CD4-positive, alpha-beta T cell treated with Interleukin-6 for 4 hours (primary cell): Measurements from ENCODE around the gene KCNK7.

ENCODE experiments used
- DNase-seq: peaks from one replicate; pipeline ENCODE4 v3.0.0-alpha.2; 2020; ENCODE audit warnings: mixed read lengths

The KCNK7 gene

DNA sequence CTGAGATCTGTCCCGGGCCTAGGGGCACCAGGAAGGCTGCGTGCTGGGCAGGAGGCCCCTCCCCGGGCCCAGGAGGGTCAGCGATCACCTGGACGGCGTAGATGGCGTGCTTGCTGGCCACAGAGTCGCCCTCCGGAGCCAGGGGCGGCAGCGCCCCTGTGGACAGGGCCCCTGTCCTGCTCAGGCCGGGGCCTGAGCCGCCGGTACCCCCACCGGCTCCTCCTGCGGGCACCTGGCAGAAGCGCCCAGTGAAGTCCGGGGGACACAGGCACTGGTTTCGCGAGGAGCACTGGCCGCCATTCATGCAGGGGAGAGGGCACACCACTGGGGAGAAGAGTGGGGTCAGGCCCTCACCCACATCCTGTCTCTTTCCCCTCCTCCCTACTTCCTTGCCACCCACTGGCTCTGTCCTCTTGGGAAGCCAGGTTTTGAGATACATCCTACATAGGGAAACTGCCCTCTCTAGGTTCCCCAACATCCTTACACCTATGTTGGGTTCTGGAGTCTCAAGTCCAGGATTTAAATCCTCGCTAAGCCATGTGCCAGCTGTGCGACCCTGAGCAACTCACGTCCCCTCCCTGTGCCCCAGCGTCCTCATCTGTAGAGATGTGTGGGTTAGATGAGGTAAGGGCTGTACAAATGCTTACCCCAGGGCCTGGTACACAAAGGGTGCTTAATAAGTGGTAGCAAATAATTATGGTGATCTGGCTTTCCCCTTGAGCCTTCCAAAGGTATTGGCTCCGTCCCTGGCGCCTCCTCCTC is 41.4 kb downstream of the KCNK7 start:
- DNase-seq, result peak; percentile 30

DNA sequence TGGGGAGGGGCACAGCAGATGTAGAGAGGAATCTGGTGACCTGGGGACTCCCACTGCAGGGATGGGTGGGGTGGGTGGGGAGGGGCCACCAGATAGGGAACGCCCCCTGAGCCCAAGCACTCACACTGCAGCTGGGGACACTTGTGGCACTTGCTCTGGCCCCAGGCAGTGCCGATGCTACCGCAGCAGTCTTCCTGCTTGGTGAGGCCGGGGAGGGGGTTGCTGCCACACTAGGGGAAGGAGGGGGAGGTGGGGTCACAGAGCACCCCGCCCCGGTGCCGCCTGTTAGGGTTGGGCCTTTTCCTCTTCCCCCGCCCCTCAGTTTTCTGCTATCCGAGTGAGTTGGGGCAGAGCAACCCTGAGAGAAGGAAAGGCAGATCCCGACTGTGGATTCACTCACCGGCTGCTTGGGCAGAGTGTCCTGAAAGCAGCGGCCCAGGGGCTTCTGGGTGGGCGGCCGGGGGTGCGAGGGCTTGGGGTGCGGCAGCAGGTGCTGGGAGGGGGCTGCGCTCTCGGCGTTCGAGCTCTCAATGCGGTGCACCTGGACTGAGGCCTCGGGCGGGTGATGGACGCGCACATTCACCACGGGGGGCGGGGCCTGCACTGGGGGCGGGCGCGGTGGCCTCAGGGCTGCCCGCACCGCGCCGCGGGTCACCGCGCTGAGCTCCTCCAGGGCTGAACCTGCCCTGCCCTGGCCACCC is 42.1 kb downstream of the KCNK7 start:
- peak; percentile 91 for DNase-seq

DNA sequence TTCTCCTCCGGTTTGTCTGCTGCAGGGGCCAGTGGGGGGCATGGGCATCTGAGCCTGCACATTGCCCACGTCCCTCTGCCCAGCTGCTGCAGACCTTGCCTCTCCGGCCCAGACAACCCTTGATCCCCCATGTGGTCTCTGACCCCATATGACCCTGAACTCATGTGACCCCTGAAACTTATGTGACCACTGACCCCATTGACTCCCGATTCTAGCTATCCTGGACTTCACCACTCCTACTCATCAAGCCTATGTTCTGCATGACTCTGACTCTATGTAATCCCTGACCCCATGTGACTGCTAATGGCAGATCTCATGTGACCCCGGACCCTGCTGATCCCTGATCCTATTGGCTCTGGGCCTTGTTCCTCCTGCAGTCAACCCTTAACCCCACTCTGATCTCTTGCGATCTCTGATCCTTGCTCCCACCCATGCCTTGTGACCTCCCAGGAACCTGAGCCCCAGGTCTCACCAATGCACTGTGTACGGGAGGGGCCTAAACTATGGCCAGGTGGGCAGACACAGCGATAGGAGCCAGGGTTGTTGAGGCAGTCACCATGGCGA is 43.1 kb downstream of the KCNK7 start:
- DNase-seq, result no peak

DNA sequence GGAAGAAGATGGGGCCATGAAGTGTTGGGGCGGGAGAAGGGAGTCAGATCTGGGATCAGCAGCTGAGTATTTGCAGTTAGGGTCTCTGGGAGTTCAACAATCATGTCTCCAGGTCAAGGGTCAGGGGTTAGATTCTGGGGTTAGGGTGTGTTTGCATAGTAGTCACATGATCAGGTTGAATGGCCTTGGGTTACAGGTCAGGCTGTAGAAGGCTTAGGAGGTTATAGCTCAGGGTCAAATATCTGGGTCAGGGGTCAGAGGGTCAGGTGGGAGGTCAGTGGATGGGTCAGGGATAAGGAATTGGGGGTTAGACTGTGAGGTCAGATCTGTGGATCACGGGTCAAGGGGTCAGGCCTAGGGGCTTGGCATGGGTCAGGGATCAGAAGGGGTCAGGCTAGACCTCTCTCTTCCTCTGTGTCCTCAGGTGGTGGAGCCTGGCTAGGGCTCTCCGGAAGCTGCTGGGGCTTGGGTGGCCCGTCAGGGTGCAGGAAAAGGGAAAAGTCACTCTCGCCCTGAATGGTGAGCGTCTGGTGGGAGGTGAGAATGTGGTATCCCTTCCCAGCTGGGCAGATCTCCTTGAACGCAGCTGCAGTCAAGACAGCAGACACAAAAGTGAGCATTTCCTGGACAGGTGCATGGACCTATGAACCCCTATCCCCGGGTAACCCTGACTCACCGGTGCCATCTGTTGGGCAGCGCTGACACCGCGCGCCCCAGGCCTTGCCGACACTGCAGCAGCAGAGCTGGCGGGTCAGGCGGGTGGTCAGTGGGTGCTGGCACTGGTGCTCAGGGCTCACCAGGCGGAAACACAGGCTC is 43.8 kb downstream of the KCNK7 start:
- peak; percentile 76 for DNase-seq

DNA sequence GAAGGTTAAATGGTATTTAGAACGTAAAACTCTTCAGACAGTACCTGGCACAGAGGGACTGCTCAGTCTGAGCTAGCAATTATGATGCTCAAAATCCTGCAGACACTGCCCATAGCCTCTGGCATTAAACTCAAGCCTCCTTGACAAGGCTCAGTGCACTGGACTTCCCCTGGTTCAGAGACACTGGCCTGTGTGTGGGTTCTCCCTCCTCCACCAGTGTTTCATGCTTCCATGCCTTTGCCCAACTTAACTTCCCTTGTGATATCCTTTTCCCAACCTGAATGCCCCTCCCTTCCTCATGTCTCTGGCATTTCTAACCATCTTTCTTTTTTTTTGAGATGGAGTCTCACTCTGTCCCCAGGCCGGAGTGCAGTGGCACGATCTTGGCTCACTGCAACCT is 46.5 kb downstream of the KCNK7 start:
- DNase-seq, result no peak

- DNase-seq, result no peak
Observed at GRCh38 chr11:65548395-65548794, 47.2 kb downstream of the KCNK7 start.

GRCh38 chr11:65547446-65548125 is 48.0 kb downstream of the KCNK7 start:
- DNase-seq, result peak; percentile 54

- DNase-seq, result peak; percentile 98
Observed at GRCh38 chr11:65546217-65546958, 49.2 kb downstream of the KCNK7 start.

GRCh38 chr11:65545853-65546216 is 49.8 kb downstream of the KCNK7 start:
- no peak for DNase-seq
